Adrenal gland (tissue), 12 donors: ENCODE results near the gene UBL3. TPM values are rescaled to one million over a fixed set of nuclear protein-coding genes. Genes with fewer than 3 reads are reported as not detected.

Source experiments
- DNase-seq, 7 donors: peaks; one replicate each; pipeline ENCODE4 v3.0.0-alpha.2; 2019 to 2020
- H3K27ac ChIP-seq, 5 donors: fragments of 200-600 bp; sonication (generic) in 4 of 5; 1 replicate in 3 of 5; 2 replicates in 2 of 5; pipeline versions ENCODE4 v1.5.1 to v1.8.0; 2016 to 2020; ENCODE audit warnings: mild to moderate bottlenecking in 1 of 5
- H3K27me3 ChIP-seq: fragments of 200-600 bp; 2 replicates; pipeline ENCODE4 v1.8.0; 2021
- H3K36me3 ChIP-seq, 2 donors: fragments of 200-600 bp; replicated peaks in 1 of 2; 1 replicate in 1 of 2; 2 replicates in 1 of 2; pipeline versions ENCODE4 v1.5.1 to v1.8.0; 2018 to 2022
- H3K4me1 ChIP-seq, 2 donors: fragments of 200-600 bp; replicated peaks in 1 of 2; 1 replicate in 1 of 2; 2 replicates in 1 of 2; pipeline versions ENCODE4 v1.5.1 to v1.8.0; 2018 to 2021
- H3K4me3 ChIP-seq, 4 donors: fragments of 200-600 bp; sonication (generic) in 3 of 4; one replicate each; pipeline ENCODE4 v1.5.1; 2016 to 2018
- H3K9me3 ChIP-seq, 3 donors: fragments of 200-600 bp; sonication (generic) in 1 of 3; replicated peaks in 1 of 3; 1 replicate in 2 of 3; 2 replicates in 1 of 3; pipeline versions ENCODE4 v1.5.1 to v1.8.0; 2016 to 2021
- CTCF ChIP-seq, 6 experiments: fragments of 450-650 bp in 4 of 6; fragments of 200-600 bp in 2 of 6; sonication (generic) in 1 of 6; IDR thresholded peaks; 1 replicate in 5 of 6; 2 replicates in 1 of 6; pipeline versions ENCODE4 v1.5.1 to v1.8.0; 2016 to 2021; ENCODE audit warnings: antibody characterized with exemption in 6 of 6, mild to moderate bottlenecking in 2 of 6, moderate library complexity in 1 of 6
- POLR2A ChIP-seq, 2 donors: fragments of 450-650 bp; IDR thresholded peaks; one replicate each; pipeline ENCODE4 v1.6.1; 2017; ENCODE audit warnings: antibody characterized with exemption in 2 of 2, mild to moderate bottlenecking in 2 of 2, moderate library complexity in 1 of 2
- WGBS, 4 donors: extraction: QIAGEN DNeasy Blood & Tissue Kit in 2 of 4; methylation state at CpG; one replicate each; pipeline versions ENCODE4 v1.1.5 to v1.1.7; 2013 to 2017; 5-methylcytosine and 5-hydroxymethylcytosine counted together
- intact Hi-C, 2 donors: fragments of 100-400 bp; cut with DNase I; formaldehyde crosslinking; loops; one replicate each; pipeline versions ENCODE4 v1.14.1 to v1.15.0; 2022 to 2023
- polyA plus RNA-seq, 3 donors: library from polyadenylated mRNA; stranded (reverse); fragments of 200-250 nt in 2 of 3; fragments of 350-450 nt in 1 of 3; fragmentation: Illumina TruSeq in 1 of 3; extraction: RNeasy Lipid Tissue Mini Kit (QIAGEN cat#74804) in 1 of 3; gene quantifications; one replicate each; pipeline ENCODE4 v1.2.3, GENCODE V29; 2013 to 2014
- total RNA-seq, 9 donors: library from RNA; depleted of rRNA in 4 of 9; stranded (reverse); fragments of >200 nt in 4 of 9; fragments of 120-200 nt in 1 of 9; fragmentation: NEBNext Ultra II Directional in 1 of 9; extraction: Animal tissue kit (Norgen Biotek cat#: 25700) in 1 of 9; gene quantifications; one replicate each; pipeline versions ENCODE4 v1.1.0 to v1.2.4, GENCODE V29; 2013 to 2023
- donor health status: healthy with polysubstance abuse.
- donor health status: Bipolar disorder and iron deficiency.
- donor health status: DM: yes; HTN: yes; CAD: no.
- donor health status: DM: no; HTN: no; CAD: no.
- donor health status: DM: no; HTN: no; CAD: no.
- donor health status: DM: yes; HTN: yes; CAD: no.

The UBL3 gene
- total and polyA plus RNA-seq, 12 donors = 7.7 to 41.5 (median 24.3) TPM

- DNase-seq = no peak
- no peak overlapping the region for H3K4me3 ChIP-seq
- no peaks in the 10 kb centered on the region for H3K36me3 ChIP-seq
- TF ChIP-seq CTCF (IDR thresholded peaks at IDR 0.05) (no peak), POLR2A (IDR thresholded peaks at IDR 0.05) (no peak)
- no peaks in the 10 kb centered on the region for H3K27me3 ChIP-seq
- 58 to 64% (median 62%) methylated on average over 5 of the region's 5 CpGs for WGBS, 4 donors
- no peaks in the 10 kb centered on the region for H3K9me3 ChIP-seq
- no peak overlapping the region for H3K27ac ChIP-seq
- no peaks in the 10 kb centered on the region for H3K4me1 ChIP-seq
- intact Hi-C loops = no loop called here
These were observed 117.2 kb downstream of the UBL3 start for GRCh38 chr13:29733147-29733611.

GRCh38 chr13:29730253-29730652 lies 120.2 kb downstream of the UBL3 start:
- Histone ChIP-seq H3K9me3 (no peaks in the 10 kb centered on the region), H3K4me1 (no peaks in the 10 kb centered on the region), H3K4me3 (no peak overlapping the region), H3K27me3 (no peaks in the 10 kb centered on the region), H3K27ac (no peak overlapping the region), H3K36me3 (no peaks in the 10 kb centered on the region)
- TF ChIP-seq CTCF (IDR thresholded peaks at IDR 0.05) (no peak), POLR2A (IDR thresholded peaks at IDR 0.05) (no peak)
- intact Hi-C loops = no loop called here
- 61 to 67% (median 65%) methylated on average over 3 of the region's 3 CpGs for WGBS, 4 donors
- no peak for DNase-seq

GRCh38 chr13:29722415-29722814 lies 128.0 kb downstream of the UBL3 start:
- intact Hi-C loops = no loop called here
- no peaks in the 10 kb centered on the region for H3K27me3 ChIP-seq
- WGBS, 4 donors = 77 to 83% (median 81%) methylated on average over 2 to 6 of the region's 6 CpGs
- H3K4me1 ChIP-seq = no peaks in the 10 kb centered on the region
- H3K27ac ChIP-seq = no peak overlapping the region
- H3K36me3 ChIP-seq = no peaks in the 10 kb centered on the region
- H3K4me3 ChIP-seq = no peak overlapping the region
- no peak for DNase-seq
- no peaks in the 10 kb centered on the region for H3K9me3 ChIP-seq
- TF ChIP-seq CTCF (IDR thresholded peaks at IDR 0.05) (no peak), POLR2A (IDR thresholded peaks at IDR 0.05) (no peak)

- Histone ChIP-seq H3K36me3 (no peaks in the 10 kb centered on the region), H3K4me1 (no peaks in the 10 kb centered on the region), H3K4me3 (no peak overlapping the region), H3K9me3 (no peaks in the 10 kb centered on the region), H3K27ac (no peak overlapping the region), H3K27me3 (no peaks in the 10 kb centered on the region)
- TF ChIP-seq CTCF (IDR thresholded peaks at IDR 0.05) (no peak), POLR2A (IDR thresholded peaks at IDR 0.05) (no peak)
- WGBS, 4 donors = 76 to 89% (median 83%) methylated on average over 6 to 13 of the region's 13 CpGs
- no peak for DNase-seq
- intact Hi-C loops = no loop called here
These were observed 128.7 kb downstream of the UBL3 start for GRCh38 chr13:29721766-29722165.
